AG09309 (cell line): ENCODE data around the gene IGF1R.

Experiments
- DNase-seq: peaks from one replicate; pipeline ENCODE4 v3.0.0-alpha.2; 2010; ENCODE audit warnings: low read depth
- H3K4me3 ChIP-seq: 2 replicates; pipeline ENCODE4 v1.5.1; 2011; ENCODE audit warnings: mild to moderate bottlenecking, low read depth, low read length, moderate library complexity; ENCODE audit not compliant: control insufficient read depth
- TF ChIP-seq, protein P1 (sequence below): IDR thresholded peaks from 2 replicates; pipeline ENCODE4 v1.5.1; 2011; ENCODE audit warnings: mild to moderate bottlenecking, low read depth, low read length, inconsistent platforms; ENCODE audit not compliant: insufficient read depth, control insufficient read depth; ENCODE audit errors: missing control alignments

The IGF1R gene

GRCh38 chr15:98755781-98756180 lies 107.4 kb downstream of the IGF1R start:
- no peak overlapping the region for H3K4me3 ChIP-seq
- TF ChIP-seq, protein P1, sequence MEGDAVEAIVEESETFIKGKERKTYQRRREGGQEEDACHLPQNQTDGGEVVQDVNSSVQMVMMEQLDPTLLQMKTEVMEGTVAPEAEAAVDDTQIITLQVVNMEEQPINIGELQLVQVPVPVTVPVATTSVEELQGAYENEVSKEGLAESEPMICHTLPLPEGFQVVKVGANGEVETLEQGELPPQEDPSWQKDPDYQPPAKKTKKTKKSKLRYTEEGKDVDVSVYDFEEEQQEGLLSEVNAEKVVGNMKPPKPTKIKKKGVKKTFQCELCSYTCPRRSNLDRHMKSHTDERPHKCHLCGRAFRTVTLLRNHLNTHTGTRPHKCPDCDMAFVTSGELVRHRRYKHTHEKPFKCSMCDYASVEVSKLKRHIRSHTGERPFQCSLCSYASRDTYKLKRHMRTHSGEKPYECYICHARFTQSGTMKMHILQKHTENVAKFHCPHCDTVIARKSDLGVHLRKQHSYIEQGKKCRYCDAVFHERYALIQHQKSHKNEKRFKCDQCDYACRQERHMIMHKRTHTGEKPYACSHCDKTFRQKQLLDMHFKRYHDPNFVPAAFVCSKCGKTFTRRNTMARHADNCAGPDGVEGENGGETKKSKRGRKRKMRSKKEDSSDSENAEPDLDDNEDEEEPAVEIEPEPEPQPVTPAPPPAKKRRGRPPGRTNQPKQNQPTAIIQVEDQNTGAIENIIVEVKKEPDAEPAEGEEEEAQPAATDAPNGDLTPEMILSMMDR, result no peak
- no peak for DNase-seq

GRCh38 chr15:98758224-98758623 lies 109.9 kb downstream of the IGF1R start:
- TF ChIP-seq, protein P1, result no peak
- DNase-seq, result no peak
- no peak overlapping the region for H3K4me3 ChIP-seq

GRCh38 chr15:98759277-98759676 lies 110.9 kb downstream of the IGF1R start:
- H3K4me3 ChIP-seq, result no peak overlapping the region
- no peak for DNase-seq
- TF ChIP-seq, protein P1, result no peak

DNA sequence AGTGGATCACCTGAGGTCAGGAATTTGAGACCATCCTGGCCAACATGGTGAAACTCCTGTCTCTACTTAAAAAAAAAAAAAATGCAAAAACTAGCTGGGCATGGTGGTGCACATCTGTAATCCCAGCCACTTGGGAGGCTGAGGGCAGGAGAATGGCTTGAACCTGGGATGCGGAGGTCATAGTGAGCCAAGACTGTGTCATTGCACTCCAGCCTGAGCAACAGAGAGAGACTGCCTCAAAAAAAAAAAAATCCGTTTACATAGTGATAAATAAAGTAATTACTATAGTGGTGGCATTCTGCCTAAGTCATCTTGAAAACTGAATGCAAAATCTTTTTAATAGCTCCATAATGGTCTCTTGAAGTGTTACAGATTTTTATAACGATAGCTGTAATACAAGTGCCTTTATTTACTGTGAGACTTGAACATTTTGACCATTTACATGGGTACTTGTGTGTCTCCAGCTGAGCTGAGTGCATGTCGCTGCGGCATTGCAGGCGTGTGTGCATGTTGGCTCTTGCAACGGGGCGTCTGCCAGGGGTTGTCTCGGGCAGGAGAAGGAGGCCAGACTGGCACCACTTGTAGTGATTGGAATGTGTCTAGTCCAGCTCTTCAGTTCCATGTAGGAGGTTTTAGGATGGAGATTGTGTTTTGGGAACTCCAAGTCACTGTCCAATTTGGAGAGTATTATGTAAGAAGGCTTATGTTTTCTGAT lies 111.9 kb downstream of the IGF1R start:
- TF ChIP-seq, protein P1, result no peak
- DNase-seq, result no peak
- no peak overlapping the region for H3K4me3 ChIP-seq

GRCh38 chr15:98760975-98761374 lies 112.6 kb downstream of the IGF1R start:
- no peak for DNase-seq
- H3K4me3 ChIP-seq, result no peak overlapping the region
- TF ChIP-seq, protein P1, result no peak

DNA sequence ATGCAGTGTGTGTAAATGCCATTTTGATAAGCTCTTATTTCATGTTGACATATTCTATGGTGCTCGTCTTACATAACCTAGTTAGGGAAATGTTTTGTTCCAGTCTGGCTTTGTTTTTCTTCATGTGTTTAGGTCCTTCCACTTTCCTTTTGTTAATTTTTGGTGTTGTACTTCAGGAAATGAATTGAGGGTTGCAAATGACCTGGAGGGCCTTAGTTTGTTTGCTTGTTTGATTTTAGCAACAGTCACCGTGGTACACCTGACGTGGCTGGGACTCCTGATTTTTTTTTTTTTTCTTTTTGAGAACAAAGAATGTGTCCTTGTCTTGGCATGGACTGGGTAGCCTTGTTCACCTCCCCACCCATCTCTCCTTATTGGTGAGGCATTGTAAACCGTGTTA lies 114.8 kb downstream of the IGF1R start:
- no peak overlapping the region for H3K4me3 ChIP-seq
- no peak for DNase-seq
- TF ChIP-seq, protein P1, result no peak

DNA sequence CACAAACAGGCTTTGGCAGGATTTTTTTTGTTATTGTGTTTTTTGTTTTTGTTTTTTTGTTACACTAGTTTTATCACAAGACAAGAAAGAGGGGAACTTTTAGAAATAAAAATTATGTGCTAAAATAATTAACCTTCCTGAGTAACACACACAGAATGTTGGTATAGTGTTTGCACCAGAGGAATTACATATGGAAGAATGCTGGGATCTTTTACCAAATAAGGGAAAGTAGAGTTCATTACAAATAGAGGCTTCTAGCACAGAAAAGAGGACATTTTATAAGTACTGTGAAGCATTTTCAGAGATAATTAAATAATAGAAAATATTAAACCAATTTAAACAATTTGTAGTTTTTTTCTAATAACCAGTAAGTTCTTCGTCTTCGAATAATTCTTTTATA lies 116.0 kb downstream of the IGF1R start:
- no peak for DNase-seq
- TF ChIP-seq, protein P1, result no peak
- H3K4me3 ChIP-seq, result no peak overlapping the region
